GM19438 (cell line): ENCODE measurements around the gene LRFN2.

Source experiments
- ATAC-seq: cut with Tn5 transposase; IDR thresholded peaks from one replicate; pipeline ENCODE4 v1.9.1; 2021; ENCODE audit warnings: low read depth; ENCODE audit not compliant: unreplicated experiment

Gene LRFN2

DNA sequence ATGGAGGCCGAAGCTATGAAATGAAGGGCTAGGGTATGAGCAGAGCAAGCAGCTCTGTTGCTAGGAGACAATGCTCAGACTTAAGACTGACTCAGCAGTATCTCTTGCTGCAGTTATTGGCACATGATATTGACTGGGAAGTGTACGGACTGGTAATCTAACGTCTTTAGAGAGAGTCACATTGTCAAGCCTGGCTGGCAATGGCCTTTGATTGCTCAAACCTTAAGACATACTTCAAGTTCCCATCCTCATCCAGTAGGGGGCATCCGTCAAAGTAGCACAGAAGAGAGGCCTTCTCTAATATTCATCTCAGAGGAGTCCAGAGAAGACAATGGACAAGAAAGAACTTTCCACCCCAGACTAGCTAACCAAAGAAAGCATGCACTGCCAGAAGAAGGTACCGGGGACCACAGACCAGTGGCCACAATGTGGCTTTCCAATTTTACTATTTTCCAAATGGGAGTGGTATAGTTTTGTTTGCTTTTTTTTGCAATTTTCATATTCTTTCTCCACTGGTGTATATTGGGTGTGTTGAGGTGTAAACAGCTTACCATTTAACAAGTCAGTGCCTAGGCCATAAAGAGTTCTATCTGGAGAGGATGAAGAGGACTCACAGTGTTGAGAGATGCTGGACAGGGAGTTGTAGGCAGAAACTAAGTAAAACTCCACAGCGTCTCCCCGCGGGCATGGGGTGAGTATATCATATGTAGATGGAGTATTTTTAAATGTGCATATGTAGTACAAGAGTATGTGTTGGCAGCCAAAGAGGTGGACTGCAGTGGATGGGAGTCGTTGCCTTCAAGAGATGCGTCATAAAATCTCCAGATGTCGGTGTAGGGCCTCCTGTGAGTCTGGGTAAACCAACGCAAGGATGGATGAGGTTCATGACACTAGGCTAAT, 36.7 kb downstream of the LRFN2 start:
- no peak for ATAC-seq

DNA sequence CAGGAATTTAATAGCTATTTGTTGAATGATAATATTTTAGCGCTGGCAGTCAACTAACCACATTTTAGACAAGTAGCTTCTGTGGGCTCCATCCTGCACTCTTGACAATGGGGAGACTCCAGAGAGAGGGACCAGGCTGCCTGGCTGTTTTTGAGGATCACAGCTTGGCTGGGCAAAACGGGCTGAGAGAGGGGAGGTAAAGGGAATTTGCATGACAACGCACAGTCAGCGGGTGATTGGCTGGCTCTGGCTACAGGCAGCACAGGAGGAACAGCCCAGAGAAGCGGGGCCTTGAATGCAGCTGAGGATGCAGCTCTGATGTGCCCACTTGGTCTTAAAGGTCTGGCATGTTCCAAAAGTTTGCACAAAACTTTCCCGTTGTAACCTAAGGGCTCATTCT, 41.2 kb downstream of the LRFN2 start:
- no peak for ATAC-seq

DNA sequence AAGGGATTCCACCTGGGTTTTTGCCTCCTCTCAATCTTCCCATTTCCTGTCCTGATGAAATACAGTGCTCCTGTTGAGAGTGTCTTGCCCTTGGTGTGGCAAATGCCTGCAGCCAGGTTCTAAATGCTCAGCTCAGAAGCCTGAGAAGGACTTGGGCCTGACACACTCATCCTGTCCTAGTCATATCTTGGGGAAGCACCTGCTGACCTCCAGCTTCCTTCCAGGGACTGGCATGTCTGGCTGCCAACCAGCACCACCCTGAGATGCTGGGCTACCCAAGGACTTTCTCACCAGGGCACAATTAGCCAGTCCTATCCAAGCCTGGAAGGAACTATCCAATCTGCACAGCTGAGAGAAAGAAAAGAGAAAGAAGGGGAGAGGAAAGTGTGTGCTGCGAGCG, 43.4 kb downstream of the LRFN2 start:
- ATAC-seq = no peak

DNA sequence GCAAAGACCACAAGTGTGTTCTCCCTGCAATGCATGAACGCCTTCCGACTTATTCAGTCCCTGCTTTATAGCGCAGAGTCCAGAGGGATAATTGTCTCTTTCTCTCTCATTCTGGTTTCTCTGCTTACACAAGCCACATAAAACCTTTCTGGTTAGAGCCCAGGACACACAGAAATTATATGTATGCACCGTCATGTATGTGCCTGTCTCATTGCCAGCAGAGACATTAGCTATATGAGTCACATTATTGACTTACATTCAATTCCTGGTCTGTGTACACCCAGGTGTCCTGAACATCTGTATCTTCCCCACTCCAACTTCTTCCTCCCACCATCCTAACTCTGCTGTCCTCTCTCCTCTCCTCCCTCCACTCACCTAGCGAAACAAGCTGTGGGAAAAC, 44.0 kb downstream of the LRFN2 start:
- ATAC-seq = no peak

DNA sequence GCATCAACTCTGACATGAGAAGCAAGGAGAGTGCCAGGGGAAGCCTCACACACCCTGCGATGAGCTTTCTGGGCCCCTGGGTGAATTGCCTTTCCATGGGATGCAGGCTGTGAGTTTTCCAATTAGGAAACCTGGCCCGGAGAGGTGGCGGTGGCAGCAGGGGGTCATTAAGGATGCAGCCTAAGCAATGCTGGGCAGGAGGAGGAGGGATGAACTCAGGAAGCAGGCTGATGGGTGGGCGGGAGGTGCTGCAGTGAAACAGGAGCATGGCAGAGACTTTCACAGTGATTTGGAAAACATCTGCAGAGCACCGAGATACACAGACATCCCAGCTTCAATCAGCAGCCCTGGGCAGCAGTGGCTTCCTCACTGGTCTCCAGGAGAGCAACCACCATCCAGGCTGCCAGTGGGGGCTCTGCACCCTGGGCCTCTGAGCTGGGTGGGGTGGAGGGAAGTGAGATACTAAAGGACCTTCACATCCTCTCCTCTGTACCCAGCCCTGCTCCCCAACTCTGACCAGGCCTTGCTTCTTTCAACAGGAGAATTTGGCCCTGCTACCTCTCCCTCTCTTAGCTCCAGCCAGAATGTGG, 44.9 kb downstream of the LRFN2 start:
- ATAC-seq = no peak

DNA sequence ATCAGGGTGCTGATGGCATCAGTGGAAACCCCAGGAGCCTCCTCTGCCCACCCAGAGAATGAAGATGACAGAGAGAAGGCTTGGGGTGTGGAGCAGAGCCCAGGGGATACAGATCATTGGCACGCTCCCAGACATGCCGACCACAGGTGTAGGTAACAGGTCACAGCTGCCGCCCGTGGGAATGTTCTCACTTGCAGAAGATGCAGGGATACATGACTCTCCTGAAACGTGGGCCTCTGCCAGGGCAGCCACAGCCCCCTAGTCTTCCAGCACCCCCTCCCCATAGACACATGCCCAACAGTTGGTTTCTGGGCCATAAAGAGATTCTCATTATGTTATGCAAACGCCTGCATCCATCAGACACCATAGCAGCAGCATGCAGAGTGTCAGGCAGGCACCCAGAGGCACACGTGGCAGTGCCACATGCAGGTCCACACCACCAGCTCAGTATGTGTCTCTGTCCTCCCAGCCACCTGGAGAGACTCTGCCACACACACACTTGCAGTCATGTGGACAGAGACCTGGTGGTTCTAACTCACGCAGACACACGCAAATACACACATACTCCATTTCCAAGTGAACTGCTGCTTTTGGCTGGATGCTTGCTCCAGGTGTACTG, 45.5 kb downstream of the LRFN2 start:
- no peak for ATAC-seq

DNA sequence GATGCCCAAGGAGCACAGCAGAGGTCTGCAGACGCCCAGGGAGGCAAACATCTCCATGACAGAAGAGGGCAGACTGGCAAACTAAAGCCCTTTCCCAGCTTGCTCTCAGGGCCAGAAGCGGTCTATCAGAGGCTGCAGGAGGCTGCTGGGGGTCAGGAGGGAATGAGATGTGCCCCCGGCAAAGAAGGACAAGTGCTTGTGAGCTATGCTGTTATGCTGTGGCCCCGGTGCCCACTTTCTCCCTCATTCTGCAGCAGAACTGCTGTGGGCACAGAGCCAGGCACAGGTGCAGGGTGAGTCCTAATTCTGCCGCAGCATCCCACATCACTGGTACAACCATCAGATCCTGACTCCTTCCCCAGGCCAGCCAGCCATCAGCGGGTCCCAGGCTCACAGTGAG, 46.4 kb downstream of the LRFN2 start:
- ATAC-seq = no peak

DNA sequence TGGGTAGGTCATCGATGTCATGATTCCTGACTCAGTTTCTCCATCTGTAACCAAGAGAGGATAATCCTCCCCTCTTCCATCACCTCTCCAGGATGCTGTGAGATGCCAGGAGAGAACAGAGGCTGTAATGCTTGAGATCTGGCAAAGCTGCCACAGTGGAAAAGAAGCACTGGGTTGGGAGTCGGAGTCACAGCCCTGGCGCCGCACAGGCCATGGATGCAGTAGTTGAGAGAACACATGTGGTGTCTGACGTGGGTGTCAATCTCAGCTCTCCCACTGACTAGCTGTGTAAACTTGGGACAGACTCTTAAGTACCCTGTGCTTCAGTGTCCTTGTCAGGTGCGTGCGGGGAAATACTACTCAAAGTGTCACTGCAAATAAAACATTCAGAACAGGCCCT, 47.3 kb downstream of the LRFN2 start:
- ATAC-seq = no peak

DNA sequence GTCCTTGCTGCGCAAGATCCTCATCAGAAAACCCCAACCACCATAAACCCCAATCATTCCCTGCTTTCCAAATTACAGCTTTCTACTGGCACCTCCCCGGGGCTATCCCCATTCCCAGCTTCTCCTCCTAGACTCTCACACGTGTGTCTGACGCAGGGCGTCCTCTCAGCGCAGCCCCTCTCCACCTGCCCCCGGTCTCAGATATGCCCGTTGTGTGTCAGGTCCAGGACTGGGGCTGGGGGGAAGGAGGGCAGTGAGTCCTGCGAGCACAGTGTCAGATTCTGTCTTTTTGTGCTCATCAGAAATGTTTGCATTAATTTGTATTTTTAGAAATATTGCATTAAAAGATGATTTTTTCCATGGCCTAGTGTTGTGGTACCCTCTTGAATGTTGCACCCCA, 48.6 kb downstream of the LRFN2 start:
- ATAC-seq = no peak

DNA sequence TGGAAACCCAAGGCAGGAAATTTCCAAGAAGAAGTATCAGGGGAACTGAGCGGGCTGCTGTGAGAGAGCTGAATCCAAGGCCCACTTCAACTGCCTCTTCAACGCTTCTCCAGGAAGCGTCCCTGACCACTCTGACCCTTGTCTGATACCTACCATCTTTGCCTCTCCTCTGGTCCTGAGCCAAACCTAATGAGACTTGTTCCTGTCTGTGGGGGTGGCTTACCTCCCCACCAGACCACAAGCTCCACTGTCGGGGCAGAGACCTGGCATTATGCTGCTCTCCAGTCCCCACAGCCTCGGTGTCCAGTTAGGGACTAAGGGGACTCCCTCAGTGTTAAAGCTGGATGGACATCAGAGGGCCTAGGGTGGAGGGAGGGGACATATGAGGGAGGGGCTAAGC, 49.7 kb downstream of the LRFN2 start:
- no peak for ATAC-seq

DNA sequence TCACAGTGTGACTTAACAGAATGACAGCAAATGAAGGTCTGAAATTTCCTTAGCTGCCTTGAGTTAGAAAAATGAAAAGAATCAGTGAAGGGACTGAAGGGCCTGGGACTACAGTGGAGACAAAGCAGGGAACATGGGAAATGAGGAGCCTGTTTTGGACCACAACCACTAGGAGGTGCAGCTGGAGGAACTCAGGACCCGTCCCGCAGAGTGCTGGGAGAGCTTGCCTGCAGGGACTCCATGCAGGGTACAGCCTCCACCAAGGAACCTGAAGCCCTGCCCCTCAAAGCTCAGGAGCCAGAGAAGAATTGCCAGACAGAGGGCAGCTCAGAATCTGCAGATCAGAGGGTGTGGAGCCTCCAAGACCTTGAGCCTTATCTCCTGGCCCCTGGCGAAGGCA, 50.7 kb downstream of the LRFN2 start:
- no peak for ATAC-seq

DNA sequence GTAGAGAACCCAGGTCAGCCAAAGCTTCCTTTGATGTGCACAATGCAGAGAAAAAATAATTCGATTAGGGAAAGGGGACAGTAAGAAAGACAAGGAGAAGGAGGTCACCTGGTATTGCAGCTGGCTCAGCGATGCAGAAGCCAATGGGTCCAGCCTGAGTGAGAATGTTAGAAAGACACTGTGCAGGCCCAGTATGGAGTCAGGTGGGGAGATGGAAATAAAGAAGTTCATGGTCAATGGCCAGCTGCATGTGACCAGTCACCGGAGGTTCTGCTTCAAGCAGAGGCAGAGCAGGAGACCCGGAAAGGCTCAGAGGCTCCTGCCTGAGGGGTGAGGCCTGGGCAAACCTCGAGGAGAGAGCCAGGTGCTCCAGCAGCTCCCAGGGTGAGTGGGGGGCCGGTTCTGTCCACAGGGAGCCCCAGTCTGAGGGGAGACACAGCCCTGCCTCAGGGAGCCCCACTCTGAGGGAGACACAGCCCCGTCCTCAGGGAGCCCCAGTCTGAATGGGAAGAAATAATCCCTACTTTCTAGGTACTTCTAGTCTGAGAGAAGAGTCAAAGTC, 51.3 kb downstream of the LRFN2 start:
- ATAC-seq = no peak

DNA sequence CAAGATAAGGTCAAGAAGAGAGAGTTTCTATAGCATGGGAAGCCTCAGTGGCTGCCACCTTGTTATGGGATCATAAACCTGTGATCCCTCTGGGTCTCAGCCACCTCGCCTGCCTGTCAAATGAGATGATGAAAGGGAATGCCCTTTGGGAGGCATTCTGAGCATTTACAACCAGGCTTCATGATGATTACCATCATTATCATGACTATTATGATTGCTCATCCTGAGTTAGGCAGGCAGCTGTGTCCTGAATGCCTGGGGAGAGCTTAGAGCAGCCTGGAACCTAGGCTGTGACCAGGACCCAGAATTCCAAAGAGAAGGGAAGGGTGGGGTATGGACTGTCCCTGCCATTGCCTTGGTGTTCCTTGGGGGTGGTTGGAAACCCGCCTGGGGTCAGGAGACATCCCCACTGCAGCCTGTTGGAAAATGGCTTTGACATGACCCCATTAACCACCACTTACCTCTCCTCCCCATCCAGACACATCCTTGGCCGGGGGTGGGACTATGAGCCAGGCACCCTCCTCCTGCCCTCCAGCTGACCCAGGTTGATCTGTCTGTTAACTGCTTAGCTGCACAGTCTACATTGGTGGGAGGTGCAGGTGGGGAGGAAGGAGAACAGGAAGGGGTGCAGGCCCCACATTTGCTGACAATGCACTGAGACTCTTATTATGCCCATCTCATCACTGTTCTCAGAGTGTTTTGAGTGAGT, 51.9 kb downstream of the LRFN2 start:
- no peak for ATAC-seq

DNA sequence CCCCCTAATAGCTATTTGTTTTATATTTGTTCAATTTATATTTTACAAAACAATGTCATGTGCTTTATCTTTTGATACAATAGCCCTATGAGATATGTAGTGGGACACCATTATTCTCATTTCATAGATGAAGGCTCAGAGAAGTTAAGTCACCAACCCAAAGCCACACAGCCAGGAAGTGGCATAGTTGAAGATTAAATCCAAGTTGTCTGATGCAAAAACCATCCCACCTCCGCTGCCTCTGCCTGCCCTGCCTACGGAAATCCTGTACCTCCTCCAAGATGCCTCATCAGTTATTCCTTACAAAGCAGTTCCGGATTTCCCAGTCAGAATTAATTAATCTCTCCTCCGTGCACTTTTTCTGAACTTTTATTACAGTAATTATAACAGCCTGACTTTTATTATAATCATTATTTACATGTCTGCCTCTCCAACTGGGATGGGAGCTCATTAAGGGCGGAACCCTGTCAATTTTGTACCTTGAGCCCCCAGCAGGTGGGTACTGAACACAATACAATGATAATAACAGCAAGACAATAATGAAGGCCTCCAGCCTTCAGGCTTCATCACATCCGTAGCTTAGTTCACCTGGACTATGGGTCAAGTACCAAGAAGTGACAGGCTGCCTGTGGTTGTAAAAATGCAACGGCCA, 54.7 kb downstream of the LRFN2 start:
- no peak for ATAC-seq

DNA sequence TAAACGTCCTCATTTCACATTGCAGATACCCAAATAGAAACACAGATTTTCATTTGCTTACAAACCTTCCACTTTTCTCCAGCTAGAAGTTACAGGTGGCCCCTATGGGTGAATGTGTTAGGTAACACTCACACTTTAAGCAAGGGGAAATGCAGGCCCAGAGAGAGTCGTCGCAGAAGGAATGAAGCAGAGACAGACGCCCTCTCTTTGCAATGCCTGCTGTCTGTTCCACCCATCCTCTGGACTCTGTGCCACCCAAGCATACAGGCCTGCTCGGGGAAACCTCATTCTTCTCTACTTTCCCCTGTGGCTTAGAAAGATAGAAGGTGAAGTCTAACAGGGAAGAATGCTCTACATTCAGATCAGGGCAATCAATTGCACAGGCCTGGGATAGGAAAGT, 57.2 kb downstream of the LRFN2 start:
- ATAC-seq = no peak

DNA sequence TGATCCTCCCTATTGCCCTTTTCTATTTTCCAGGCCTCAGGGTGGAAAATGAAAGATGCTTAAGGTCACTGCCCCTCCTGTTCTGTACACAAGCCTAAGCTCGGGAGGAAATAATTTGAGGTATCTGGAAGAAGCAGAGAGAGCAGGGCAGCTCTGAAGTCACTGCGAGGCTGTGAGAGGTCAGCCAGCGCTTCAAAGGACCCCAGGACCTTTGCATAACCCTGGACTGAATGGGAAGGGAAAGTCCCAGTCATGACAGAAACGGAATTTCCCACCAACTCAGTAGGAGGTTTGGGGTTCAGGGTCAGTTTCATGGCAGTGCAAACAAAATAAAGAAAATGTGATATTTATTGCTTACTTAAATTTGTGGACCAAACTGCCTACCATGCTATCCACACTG, 58.1 kb downstream of the LRFN2 start:
- no peak for ATAC-seq

DNA sequence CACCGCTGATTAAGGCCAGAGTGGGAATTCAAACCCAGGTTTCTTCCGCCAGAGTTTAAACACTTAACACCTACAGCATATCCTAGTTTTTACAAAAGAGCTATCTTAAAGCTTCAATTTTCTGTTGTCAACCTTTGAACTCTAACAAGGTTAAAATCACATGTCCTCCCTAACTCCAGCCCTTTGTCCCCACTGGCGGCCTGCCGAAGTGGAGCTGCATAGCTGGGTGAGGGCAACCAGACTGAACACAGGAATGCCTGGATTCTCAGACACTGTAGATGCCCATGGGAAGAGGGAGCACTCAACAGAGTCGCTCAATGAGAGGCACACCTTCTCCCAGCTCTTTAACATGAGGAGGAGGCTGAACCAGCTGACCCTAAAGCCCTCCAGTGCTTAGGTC, 59.1 kb downstream of the LRFN2 start:
- ATAC-seq = no peak

DNA sequence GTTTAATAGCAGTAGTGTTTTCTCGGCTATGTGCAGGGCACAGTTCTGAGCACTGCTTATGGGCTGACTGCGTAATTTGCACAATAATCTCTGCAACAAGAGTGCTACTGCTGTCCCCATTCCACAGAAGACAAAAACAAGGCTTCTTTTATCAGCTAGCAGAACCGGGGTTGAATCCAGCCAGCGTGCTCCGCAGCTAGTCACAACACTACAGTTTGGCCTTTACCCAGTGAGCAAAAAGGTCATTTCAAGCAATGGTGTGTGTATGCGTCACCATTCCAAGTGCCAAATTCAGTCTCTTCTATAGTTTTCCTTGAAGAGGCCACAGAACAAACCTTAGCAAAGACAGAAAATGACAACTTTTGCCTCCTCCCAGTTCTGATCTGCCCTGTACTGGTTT, 61.1 kb downstream of the LRFN2 start:
- ATAC-seq = no peak

DNA sequence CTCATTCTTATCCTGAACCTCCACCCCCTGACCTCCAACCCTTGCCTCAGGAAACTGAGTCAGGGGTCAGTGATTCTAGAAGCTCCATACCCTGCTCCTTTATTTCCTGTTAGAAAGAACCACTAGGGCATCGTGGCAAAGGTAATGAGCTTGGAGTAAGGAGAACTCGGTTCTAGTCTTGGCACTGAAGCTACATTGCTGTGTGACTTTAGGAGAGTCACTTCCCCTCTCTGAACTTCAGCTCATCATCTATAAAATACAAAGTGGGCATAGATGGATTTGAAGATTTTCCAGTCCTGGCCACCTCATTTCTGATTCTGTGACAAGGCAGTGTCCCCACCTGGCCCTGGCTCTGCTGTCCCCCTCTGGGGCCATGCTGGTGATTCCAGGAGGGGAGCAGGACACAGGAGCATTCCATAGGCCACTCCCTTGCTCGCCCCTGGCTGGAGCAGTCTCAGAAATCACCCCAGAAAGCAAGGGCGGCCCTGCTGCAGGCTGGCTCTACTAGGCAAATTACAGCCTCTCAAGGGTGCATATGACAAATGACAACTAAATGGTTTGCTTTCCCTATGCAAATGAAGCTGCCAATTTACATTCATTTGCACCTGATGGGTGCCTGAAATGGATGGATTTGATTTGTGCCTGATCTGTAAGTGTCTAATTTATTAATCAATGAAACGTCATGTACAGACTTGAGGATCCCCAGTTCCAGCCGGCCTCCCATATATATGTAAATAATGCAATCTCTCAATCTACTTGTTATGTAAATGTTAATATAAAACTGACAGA, 62.2 kb downstream of the LRFN2 start:
- no peak for ATAC-seq
